KMS-11 (cell line): ENCODE results near the gene PCCA.

ENCODE experiments used
- H2AFZ ChIP-seq: fragments of 200-600 bp; sonication (generic); 2 replicates; pipeline ENCODE4 v1.6.1; 2016; ENCODE audit warnings: antibody characterized with exemption, mixed run types, low read depth
- H3K27ac ChIP-seq: fragments of 200-600 bp; sonication (generic); 2 replicates; pipeline ENCODE4 v1.6.1; 2016; ENCODE audit warnings: mild to moderate bottlenecking, mixed run types
- H3K27me3 ChIP-seq: fragments of 200-600 bp; sonication (generic); 2 replicates; pipeline ENCODE4 v1.6.1; 2017; ENCODE audit warnings: mild to moderate bottlenecking, low read depth, mixed run types, moderate library complexity; ENCODE audit not compliant: insufficient read depth
- H3K36me3 ChIP-seq: fragments of 200-600 bp; sonication (generic); 2 replicates; pipeline ENCODE4 v1.6.1; 2017; ENCODE audit warnings: mild to moderate bottlenecking, mixed run types; ENCODE audit not compliant: insufficient read depth
- H3K4me1 ChIP-seq: fragments of 200-600 bp; sonication (generic); 2 replicates; pipeline ENCODE4 v1.6.1; 2016; ENCODE audit warnings: mild to moderate bottlenecking, low read depth, mixed run types; ENCODE audit not compliant: poor library complexity, severe bottlenecking
- H3K4me2 ChIP-seq: fragments of 200-600 bp; sonication (generic); 2 replicates; pipeline ENCODE4 v1.7.0; 2016; ENCODE audit warnings: mild to moderate bottlenecking, mixed run types
- H3K4me3 ChIP-seq: fragments of 200-600 bp; sonication (generic); IDR thresholded peaks from 2 replicates; pipeline ENCODE4 v1.6.1; 2017; ENCODE audit warnings: low read depth, low read length, mixed read lengths; ENCODE audit not compliant: insufficient read depth
- H3K79me2 ChIP-seq: fragments of 200-600 bp; sonication (generic); 2 replicates; pipeline ENCODE4 v1.6.1; 2016; ENCODE audit warnings: low read depth, mixed run types; ENCODE audit not compliant: insufficient read depth
- H3K9ac ChIP-seq: fragments of 200-600 bp; sonication (generic); 2 replicates; pipeline ENCODE4 v1.6.1; 2016; ENCODE audit warnings: mild to moderate bottlenecking, mixed run types
- H4K20me1 ChIP-seq: fragments of 200-600 bp; sonication (generic); 2 replicates; pipeline ENCODE4 v1.6.1; 2016; ENCODE audit warnings: mild to moderate bottlenecking, mixed run types; ENCODE audit not compliant: insufficient read depth
- CTCF ChIP-seq: fragments of 200-600 bp; sonication (generic); conservative IDR thresholded peaks from 2 replicates; pipeline ENCODE4 v1.6.1; 2017; ENCODE audit warnings: low read depth, mild to moderate bottlenecking, antibody characterized with exemption, low read length, moderate library complexity, mixed read lengths

The PCCA gene

GRCh38 chr13:100229603-100230002, 140.7 kb downstream of the PCCA start:
- Histone ChIP-seq H2AFZ (no peak overlapping the region), H4K20me1 (no peaks in the 10 kb centered on the region), H3K36me3 (no peaks in the 10 kb centered on the region), H3K4me1 (peaks cover 4% of the 10 kb centered on the region), H3K4me3 (no peak overlapping the region), H3K27ac (no peak overlapping the region), H3K27me3 (no peaks in the 10 kb centered on the region), H3K4me2 (no peak overlapping the region), H3K9ac (no peak overlapping the region), H3K79me2 (no peaks in the 10 kb centered on the region)
- TF ChIP-seq CTCF: no peak

GRCh38 chr13:100230769-100231149, 141.9 kb downstream of the PCCA start:
- H3K27ac ChIP-seq: no peak overlapping the region
- no peak overlapping the region for H3K4me2 ChIP-seq
- no peak for TF ChIP-seq CTCF
- H3K9ac ChIP-seq: no peak overlapping the region
- H3K27me3 ChIP-seq: no peaks in the 10 kb centered on the region
- no peak overlapping the region for H3K4me3 ChIP-seq
- H3K79me2 ChIP-seq: no peaks in the 10 kb centered on the region
- H3K36me3 ChIP-seq: no peaks in the 10 kb centered on the region
- H4K20me1 ChIP-seq: no peaks in the 10 kb centered on the region
- H3K4me1 ChIP-seq: peaks cover 4% of the 10 kb centered on the region
- no peak overlapping the region for H2AFZ ChIP-seq

GRCh38 chr13:100231176-100231575, 142.3 kb downstream of the PCCA start:
- Histone ChIP-seq H3K4me3 (no peak overlapping the region), H3K27me3 (no peaks in the 10 kb centered on the region), H3K79me2 (no peaks in the 10 kb centered on the region), H3K27ac (no peak overlapping the region), H3K4me1 (peaks cover 4% of the 10 kb centered on the region), H3K9ac (no peak overlapping the region), H3K4me2 (no peak overlapping the region), H2AFZ (no peak overlapping the region), H3K36me3 (no peaks in the 10 kb centered on the region), H4K20me1 (no peaks in the 10 kb centered on the region)
- no peak for TF ChIP-seq CTCF

GRCh38 chr13:100234006-100234405, 145.1 kb downstream of the PCCA start:
- Histone ChIP-seq H3K9ac (no peak overlapping the region), H3K36me3 (no peaks in the 10 kb centered on the region), H2AFZ (no peak overlapping the region), H3K4me3 (no peak overlapping the region), H3K79me2 (no peaks in the 10 kb centered on the region), H4K20me1 (no peaks in the 10 kb centered on the region), H3K4me1 (peaks cover 4% of the 10 kb centered on the region), H3K27me3 (no peaks in the 10 kb centered on the region), H3K27ac (no peak overlapping the region), H3K4me2 (no peak overlapping the region)
- no peak for TF ChIP-seq CTCF
